Measurements from ENCODE around the gene C2. TPM values are rescaled to one million over a fixed set of nuclear protein-coding genes. Genes with fewer than 3 reads are reported as not detected.
"Not testable (repeated sequence)": the region's sequence is repeated elsewhere in the genome, so short reads cannot be mapped to it uniquely, and the experiment has no call there.

The C2 gene
- total and polyA plus RNA-seq, 2 donors = 4.0 to 10.0 TPM

- Histone ChIP-seq H3K36me3 (ENCODE audit: insufficient read depth) (no peaks in the 10 kb centered on the region), H3K4me3 (ENCODE audit: low read depth, low read length) (peak within 1 kb of the TSS; percentile 86), H3K27ac (ENCODE audit: low read depth) (peak within 1 kb of the TSS; percentile 39), H3K4me1 (ENCODE audit: insufficient read depth) (no peaks in the 10 kb centered on the region)
- DNase-seq (ENCODE audit: extremely low spot score) = peak; percentile 97
- WGBS = 0% methylated on average over 76 of the region's 77 CpGs
Measured at GRCh38 chr6:31901953-31902643, 25.4 kb upstream of the C2 start, which contains the start of gene ZBTB12. Gene ZBTB12, minus strand, starts transcription at chr6:31902086. Its CDS starts 781 bp downstream, at chr6:31901305.

GRCh38 chr6:31903957-31904356 is 23.6 kb upstream of the C2 start:
- H3K27ac ChIP-seq (ENCODE audit: low read depth) = no peak overlapping the region
- no peaks in the 10 kb centered on the region for H3K4me1 ChIP-seq (ENCODE audit: insufficient read depth)
- DNase-seq (ENCODE audit: extremely low spot score) = no peak
- H3K4me3 ChIP-seq (ENCODE audit: low read depth, low read length) = no peak overlapping the region
- 45% methylated on average over 3 of the region's 3 CpGs for WGBS
- no peaks in the 10 kb centered on the region for H3K36me3 ChIP-seq (ENCODE audit: insufficient read depth)

- Histone ChIP-seq H3K36me3 (ENCODE audit: insufficient read depth) (no peaks in the 10 kb centered on the region), H3K4me1 (ENCODE audit: insufficient read depth) (no peaks in the 10 kb centered on the region), H3K27ac (ENCODE audit: low read depth) (no peak overlapping the region), H3K4me3 (ENCODE audit: low read depth, low read length) (no peak overlapping the region)
- 92% methylated on average over 1 of the region's 1 CpG for WGBS
- no peak for DNase-seq (ENCODE audit: extremely low spot score)
Measured at GRCh38 chr6:31905041-31905440, 22.5 kb upstream of the C2 start.

- 27% methylated on average over 4 of the region's 4 CpGs for WGBS
- H3K36me3 ChIP-seq (ENCODE audit: insufficient read depth) = no peaks in the 10 kb centered on the region
- H3K27ac ChIP-seq (ENCODE audit: low read depth) = no peak overlapping the region
- H3K4me1 ChIP-seq (ENCODE audit: insufficient read depth) = no peaks in the 10 kb centered on the region
- H3K4me3 ChIP-seq (ENCODE audit: low read depth, low read length) = no peak overlapping the region
- no peak for DNase-seq (ENCODE audit: extremely low spot score)
Measured at GRCh38 chr6:31906122-31906521, 21.4 kb upstream of the C2 start.

GRCh38 chr6:31906727-31907126 is 20.8 kb upstream of the C2 start:
- not testable (repeated sequence) for H3K4me1 ChIP-seq (ENCODE audit: insufficient read depth); DNase-seq (ENCODE audit: extremely low spot score); H3K36me3 ChIP-seq (ENCODE audit: insufficient read depth); H3K4me3 ChIP-seq (ENCODE audit: low read depth, low read length); H3K27ac ChIP-seq (ENCODE audit: low read depth)
- WGBS = 79% methylated on average over 8 of the region's 8 CpGs

GRCh38 chr6:31907158-31907813 is 20.2 kb upstream of the C2 start:
- Histone ChIP-seq H3K36me3 (ENCODE audit: insufficient read depth) (no peaks in the 10 kb centered on the region), H3K27ac (ENCODE audit: low read depth) (no peak overlapping the region), H3K4me1 (ENCODE audit: insufficient read depth) (no peaks in the 10 kb centered on the region), H3K4me3 (ENCODE audit: low read depth, low read length) (no peak overlapping the region)
- WGBS = 59% methylated on average over 7 of the region's 7 CpGs
- DNase-seq (ENCODE audit: extremely low spot score) = no peak

- WGBS = 87% methylated on average over 5 of the region's 5 CpGs
- not testable (repeated sequence) for H3K36me3 ChIP-seq (ENCODE audit: insufficient read depth); H3K4me3 ChIP-seq (ENCODE audit: low read depth, low read length); H3K4me1 ChIP-seq (ENCODE audit: insufficient read depth); H3K27ac ChIP-seq (ENCODE audit: low read depth); DNase-seq (ENCODE audit: extremely low spot score)
Measured at GRCh38 chr6:31908255-31908654, 19.3 kb upstream of the C2 start.

GRCh38 chr6:31908791-31909190 is 18.7 kb upstream of the C2 start:
- no peaks in the 10 kb centered on the region for H3K36me3 ChIP-seq (ENCODE audit: insufficient read depth)
- H3K4me1 ChIP-seq (ENCODE audit: insufficient read depth) = no peaks in the 10 kb centered on the region
- H3K27ac ChIP-seq (ENCODE audit: low read depth) = no peak overlapping the region
- 24% methylated on average over 4 of the region's 4 CpGs for WGBS
- no peak for DNase-seq (ENCODE audit: extremely low spot score)
- H3K4me3 ChIP-seq (ENCODE audit: low read depth, low read length) = no peak overlapping the region

- 72% methylated on average over 7 of the region's 7 CpGs for WGBS
- not testable (repeated sequence) for H3K36me3 ChIP-seq (ENCODE audit: insufficient read depth); H3K27ac ChIP-seq (ENCODE audit: low read depth); H3K4me1 ChIP-seq (ENCODE audit: insufficient read depth); H3K4me3 ChIP-seq (ENCODE audit: low read depth, low read length); DNase-seq (ENCODE audit: extremely low spot score)
Measured at GRCh38 chr6:31909298-31909697, 18.2 kb upstream of the C2 start.

GRCh38 chr6:31911826-31912585 is 15.5 kb upstream of the C2 start:
- WGBS = 68% methylated on average over 11 of the region's 11 CpGs
- Histone ChIP-seq H3K4me1 (ENCODE audit: insufficient read depth) (no peaks in the 10 kb centered on the region), H3K27ac (ENCODE audit: low read depth) (no peak overlapping the region)

GRCh38 chr6:31915351-31915750 is 12.2 kb upstream of the C2 start:
- H3K36me3 ChIP-seq (ENCODE audit: insufficient read depth) = no peaks in the 10 kb centered on the region
- H3K4me3 ChIP-seq (ENCODE audit: low read depth, low read length) = no peak overlapping the region

More at GRCh38 chr6:31911826-31912585, 15.5 kb upstream of the C2 start:
- no peaks in the 10 kb centered on the region for H3K36me3 ChIP-seq (ENCODE audit: insufficient read depth)
- no peak overlapping the region for H3K4me3 ChIP-seq (ENCODE audit: low read depth, low read length)
- DNase-seq (ENCODE audit: extremely low spot score) = no peak

GRCh38 chr6:31915756-31916155 is 11.8 kb upstream of the C2 start:
- Histone ChIP-seq H3K4me3 (ENCODE audit: low read depth, low read length) (no peak overlapping the region), H3K4me1 (ENCODE audit: insufficient read depth) (no peaks in the 10 kb centered on the region), H3K27ac (ENCODE audit: low read depth) (no peak overlapping the region), H3K36me3 (ENCODE audit: insufficient read depth) (no peaks in the 10 kb centered on the region)
- WGBS = 81% methylated on average over 6 of the region's 6 CpGs
- DNase-seq (ENCODE audit: extremely low spot score) = no peak

More at GRCh38 chr6:31915351-31915750, 12.2 kb upstream of the C2 start:
- Histone ChIP-seq H3K27ac (ENCODE audit: low read depth) (no peak overlapping the region), H3K4me1 (ENCODE audit: insufficient read depth) (no peaks in the 10 kb centered on the region)
- no peak for DNase-seq (ENCODE audit: extremely low spot score)

- Histone ChIP-seq H3K36me3 (ENCODE audit: insufficient read depth) (no peaks in the 10 kb centered on the region), H3K4me3 (ENCODE audit: low read depth, low read length) (no peak overlapping the region), H3K4me1 (ENCODE audit: insufficient read depth) (no peaks in the 10 kb centered on the region), H3K27ac (ENCODE audit: low read depth) (no peak overlapping the region)
- no peak for DNase-seq (ENCODE audit: extremely low spot score)
- WGBS = 75% methylated on average over 8 of the region's 8 CpGs
Measured at GRCh38 chr6:31918069-31918720, 9.3 kb upstream of the C2 start.
